Heart right ventricle (tissue), 16 donors: ENCODE measurements around the gene ARHGAP22. TPM values are rescaled to one million over a fixed set of nuclear protein-coding genes. Genes with fewer than 3 reads are reported as not detected.

ENCODE experiments used
- ATAC-seq, 8 donors: fragments of 200-7000 bp; cut with Tn5 transposase; one replicate each; pipeline ENCODE4 v1.9.1; 2020; ENCODE audit warnings: mild to moderate bottlenecking in 8 of 8, moderate library complexity in 8 of 8, moderate number of reproducible peaks in 1 of 8
- DNase-seq, 2 donors: peaks; one replicate each; pipeline ENCODE4 v3.0.0-alpha.2; 2020
- H3K27ac ChIP-seq, 10 donors: fragments of 200-600 bp; sonication (generic) in 2 of 10; one replicate each; pipeline versions ENCODE4 v1.5.0 to v1.8.0; 2020 to 2022; ENCODE audit warnings: mild to moderate bottlenecking in 3 of 10
- H3K27me3 ChIP-seq, 7 donors: fragments of 200-600 bp; one replicate each; pipeline ENCODE4 v1.8.0; 2021 to 2022; ENCODE audit warnings: mild to moderate bottlenecking in 2 of 7
- H3K36me3 ChIP-seq, 9 donors: fragments of 200-600 bp; sonication (generic) in 1 of 9; one replicate each; pipeline versions ENCODE4 v1.5.0 to v1.8.0; 2020 to 2022; ENCODE audit warnings: mild to moderate bottlenecking in 2 of 9
- H3K4me1 ChIP-seq, 9 donors: fragments of 200-600 bp; sonication (generic) in 1 of 9; one replicate each; pipeline versions ENCODE4 v1.5.0 to v1.8.0; 2020 to 2022; ENCODE audit warnings: mild to moderate bottlenecking in 4 of 9
- H3K4me3 ChIP-seq, 10 donors: fragments of 200-600 bp; sonication (generic) in 2 of 10; one replicate each; pipeline versions ENCODE4 v1.5.0 to v1.8.0; 2020 to 2022; ENCODE audit warnings: mild to moderate bottlenecking in 7 of 10, moderate library complexity in 2 of 10
- H3K9me3 ChIP-seq, 11 donors: fragments of 200-600 bp in 10 of 11; sonication (generic) in 2 of 11; one replicate each; pipeline versions ENCODE4 v1.5.0 to v1.8.0; 2013 to 2022; ENCODE audit warnings: mild to moderate bottlenecking in 2 of 11, control low read depth in 1 of 11, moderate library complexity in 1 of 11
- CTCF ChIP-seq, 9 donors: fragments of 200-600 bp; sonication (generic) in 2 of 9; IDR thresholded peaks; one replicate each; pipeline versions ENCODE4 v1.5.0 to v1.8.0; 2021 to 2022; ENCODE audit warnings: antibody characterized with exemption in 9 of 9, mild to moderate bottlenecking in 5 of 9, moderate library complexity in 1 of 9
- WGBS, 2 donors: extraction: QIAGEN DNeasy Blood & Tissue Kit; methylation state at CpG; one replicate each; pipeline ENCODE4 v1.1.7; 2013; ENCODE audit warnings: inconsistent platforms in 1 of 2; 5-methylcytosine and 5-hydroxymethylcytosine counted together
- intact Hi-C, 10 donors: fragments of 100-400 bp; cut with DNase I; formaldehyde crosslinking; loops; one replicate each; pipeline versions ENCODE4 v1.11.1 to v1.14.2; 2022
- polyA plus RNA-seq, 2 donors: library from polyadenylated mRNA; stranded (reverse); fragments of 200-250 nt; gene quantifications; one replicate each; pipeline ENCODE4 v1.2.3, GENCODE V29; 2013
- total RNA-seq, 10 donors: library from RNA; stranded (reverse); fragmentation: NEBNext Ultra II Directional in 3 of 10; extraction: Animal tissue kit (Norgen Biotek cat#: 25700) in 3 of 10; gene quantifications; one replicate each; pipeline versions ENCODE4 v1.2.1 to v1.2.4, GENCODE V29; 2021 to 2023
- donor health status: Arrhythmogenic right ventricular cardiomyopathy.
- donor health status: ischemic (EF 13 %, LVEDD 7.1; RV severe dilation, severe dysfunction).
- donor health status: healthy with polysubstance abuse.
- donor health status: DM: no; HTN: yes; CAD: no.
- donor health status: DM: no; HTN: no; CAD: no.
- donor health status: ischemic (EF 25% LVEDD 6.9; RV normal size, moderate dysfunction).
- donor health status: ischemic (EF 25% LVEDD 5.7; RV mildly dilated, moderate dysfunction).
- donor health status: healthy.
- donor health status: DM: yes; HTN: yes; CAD: no.
- donor health status: Ischemic cardiomyopathy.
- donor health status: ischemic (EF 35%, LVEDD 5.7; RV mildly dilated, moderate dysfunction).
- donor health status: nonischemic (EF 11% LVEDD 7.7; RV severe dilation, severe dysfunction).
- donor health status: DM: yes; HTN: yes; CAD: no.
- donor health status: PGD.
- donor health status: ischemic (EF 29% LVEDD 5.4; RV normal size, mild dysfunction).
- donor health status: nonischemic (EF 23%, LVEDD 6.1; RV moderate dilation, normal function).

ARHGAP22 gene
- total and polyA plus RNA-seq, 12 donors = 1.5 to 9.3 (median 2.8) TPM

- TF ChIP-seq CTCF (IDR thresholded peaks at IDR 0.05) = no peak
- H3K4me1 ChIP-seq = peaks cover 0 to 17% (median 9%) of the 10 kb centered on the region in 9 donors
- H3K27ac ChIP-seq = no peak overlapping the region
- no peaks in the 10 kb centered on the region for H3K9me3 ChIP-seq
- no peaks in the 10 kb centered on the region for H3K36me3 ChIP-seq
- WGBS, 2 donors = 80 to 81% methylated on average over 7 of the region's 7 CpGs
- intact Hi-C loops = no loop called here
- DNase-seq = no peak
- ATAC-seq = no peak
- no peaks in the 10 kb centered on the region for H3K27me3 ChIP-seq
- no peak overlapping the region for H3K4me3 ChIP-seq
These were observed 56.2 kb downstream of the ARHGAP22 start for GRCh38 chr10:48548531-48549135.

GRCh38 chr10:48547981-48548380 lies 56.9 kb downstream of the ARHGAP22 start:
- no peak for TF ChIP-seq CTCF (IDR thresholded peaks at IDR 0.05)
- H3K27me3 ChIP-seq = no peaks in the 10 kb centered on the region
- DNase-seq = no peak
- H3K9me3 ChIP-seq = no peaks in the 10 kb centered on the region
- 91 to 95% methylated on average over 10 of the region's 10 CpGs for WGBS, 2 donors
- ATAC-seq = no peak
- no peaks in the 10 kb centered on the region for H3K36me3 ChIP-seq
- no peak overlapping the region for H3K4me3 ChIP-seq
- intact Hi-C loops = no loop called here
- no peak overlapping the region for H3K27ac ChIP-seq
- H3K4me1 ChIP-seq = peaks cover 0 to 16% (median 9%) of the 10 kb centered on the region in 9 donors

GRCh38 chr10:48547061-48547895 lies 57.6 kb downstream of the ARHGAP22 start:
- H3K4me1 ChIP-seq = peaks cover 0 to 9% (median 8%) of the 10 kb centered on the region in 9 donors
- H3K27ac ChIP-seq = no peak overlapping the region
- H3K4me3 ChIP-seq = no peak overlapping the region
- no peaks in the 10 kb centered on the region for H3K9me3 ChIP-seq
- TF ChIP-seq CTCF (IDR thresholded peaks at IDR 0.05) = no peak
- intact Hi-C loops = no loop called here
- ATAC-seq = no peak
- DNase-seq = no peak
- 82 to 88% methylated on average over 10 of the region's 10 CpGs for WGBS, 2 donors
- H3K36me3 ChIP-seq = no peaks in the 10 kb centered on the region
- no peaks in the 10 kb centered on the region for H3K27me3 ChIP-seq

GRCh38 chr10:48545462-48546145 lies 59.3 kb downstream of the ARHGAP22 start:
- 82 to 84% methylated on average over 14 of the region's 14 CpGs for WGBS, 2 donors

More at GRCh38 chr10:48545462-48546145, 59.3 kb downstream of the ARHGAP22 start:
- intact Hi-C loops = no loop called here
- no peak overlapping the region for H3K4me3 ChIP-seq
- no peaks in the 10 kb centered on the region for H3K27me3 ChIP-seq
- no peaks in the 10 kb centered on the region for H3K36me3 ChIP-seq
- H3K27ac ChIP-seq = no peak overlapping the region
- no peak for DNase-seq
- ATAC-seq = no peak
- no peaks in the 10 kb centered on the region for H3K9me3 ChIP-seq
- H3K4me1 ChIP-seq = no peaks in the 10 kb centered on the region
- no peak for TF ChIP-seq CTCF (IDR thresholded peaks at IDR 0.05)
